Activated B cell treated with CpG ODN at 0.5 μM for 24 hours (primary cell): Measurements from ENCODE around the gene DDX39B. TPM values are rescaled to one million over a fixed set of nuclear protein-coding genes. Genes with fewer than 3 reads are reported as not detected.

Experiments used
- ATAC-seq: fragments of 200-7000 bp; cut with Tn5 transposase; one replicate; pipeline ENCODE4 v1.10.0; 2021; ENCODE audit warnings: low read depth, mild to moderate bottlenecking, moderate library complexity
- CTCF ChIA-PET: fragments of 350-600 bp; sonication (Branson Sonifier 250); formaldehyde crosslinking; loops from one replicate; lab custom pipeline; 2021; ENCODE audit warnings: antibody characterized with exemption; lab: Charles Lee
- POLR2A ChIA-PET: fragments of 350-600 bp; sonication (Branson Sonifier 250); formaldehyde crosslinking; loops from one replicate; lab custom pipeline; 2021; ENCODE audit warnings: antibody characterized with exemption; lab: Charles Lee
- DNase-seq: peaks from one replicate; pipeline ENCODE4 v3.0.0; 2022
- H3K27ac Mint-ChIP-seq: one replicate; pipeline ENCODE4 v1.8.0; 2020; ENCODE audit warnings: mixed read lengths
- H3K27me3 Mint-ChIP-seq: one replicate; pipeline ENCODE4 v1.8.0; 2021; ENCODE audit warnings: mixed read lengths
- H3K36me3 Mint-ChIP-seq: one replicate; pipeline ENCODE4 v1.8.0; 2021; ENCODE audit warnings: low read depth, mixed read lengths
- H3K4me1 Mint-ChIP-seq: one replicate; pipeline ENCODE4 v1.8.0; 2021; ENCODE audit warnings: mixed read lengths
- H3K4me3 Mint-ChIP-seq: one replicate; pipeline ENCODE4 v1.8.0; 2020; ENCODE audit warnings: mild to moderate bottlenecking, mixed read lengths
- H3K9me3 Mint-ChIP-seq: one replicate; pipeline ENCODE4 v1.8.0; 2020; ENCODE audit warnings: mixed read lengths
- CTCF ChIP-seq: fragments of 200-600 bp; IDR thresholded peaks from one replicate; pipeline ENCODE4 v1.8.0; 2022; ENCODE audit warnings: antibody characterized with exemption, mild to moderate bottlenecking
- intact Hi-C: fragments of 100-400 bp; cut with micrococcal nuclease; formaldehyde crosslinking; loops from one replicate; pipeline ENCODE4 v1.15.1; 2024
- total RNA-seq: library from RNA; stranded (reverse); gene quantifications from 2 replicates; pipeline ENCODE4 v1.2.3, GENCODE V29; 2022

Gene DDX39B
- total RNA-seq, 1 donor from 2014 or later: 484 TPM

GRCh38 chr6:31560697-31561058 lies 18.9 kb upstream of the DDX39B start:
- DNase-seq (no peak), ATAC-seq (no peak)
- no peak for TF ChIP-seq CTCF
- ChIA-PET CTCF (interaction anchor here (1.0 to 25.8 kb wide), 4 partner anchors 10 to 37 kb away, joined by 3 to 773 read pairs (median 316); partner anchors contain the start of genes LST1, LTA, LTB and NCR3), POLR2A (interaction anchor here (0.6 to 9.2 kb wide), 13 partner anchors 9 to 1467 kb away, joined by 4 to 580 read pairs (median 19); partner anchors contain the start of genes ATP6V1G2, BAG6, DDX39B and LST1)
- H3K27me3 Mint-ChIP-seq: no peaks in the 10 kb centered on the region
- intact Hi-C loops: loop anchor here (1.0 to 10.0 kb wide), 5 partner anchors 8 to 1064 kb away; partner anchors contain the start of genes LTA and PPP1R18
- peaks cover 95% of the 10 kb centered on the region for H3K4me1 Mint-ChIP-seq
- no peaks in the 10 kb centered on the region for H3K9me3 Mint-ChIP-seq
- peak overlapping the region; percentile 94 for H3K27ac Mint-ChIP-seq
- H3K4me3 Mint-ChIP-seq: peak overlapping the region; percentile 83
- H3K36me3 Mint-ChIP-seq: peaks cover 31% of the 10 kb centered on the region

GRCh38 chr6:31559958-31560696 lies 18.3 kb upstream of the DDX39B start:
- ATAC-seq (peak; percentile 67), DNase-seq (peak; percentile 52)
- TF ChIP-seq CTCF: no peak
- Mint-ChIP-seq H3K4me1 (peaks cover 90% of the 10 kb centered on the region), H3K27me3 (no peaks in the 10 kb centered on the region), H3K4me3 (peak overlapping the region; percentile 83), H3K36me3 (peaks cover 26% of the 10 kb centered on the region), H3K9me3 (no peaks in the 10 kb centered on the region), H3K27ac (peak overlapping the region; percentile 94)
- intact Hi-C loops: loop anchor here (1.0 to 10.0 kb wide), 7 partner anchors 8 to 1065 kb away; partner anchors contain the start of genes LTA, NFKBIL1 and PPP1R18
- ChIA-PET POLR2A (interaction anchor here (0.9 to 9.2 kb wide), 15 partner anchors 9 to 1412 kb away, joined by 3 to 580 read pairs (median 17); partner anchors contain the start of genes ATP6V1G2, BAG6, DDX39B and GPANK1), CTCF (interaction anchor here (1.0 to 25.8 kb wide), 4 partner anchors 10 to 38 kb away, joined by 3 to 773 read pairs (median 316); partner anchors contain the start of genes LST1, LTA, LTB and NCR3)

GRCh38 chr6:31559606-31559957 lies 17.8 kb upstream of the DDX39B start:
- Mint-ChIP-seq H3K4me1 (peaks cover 89% of the 10 kb centered on the region), H3K27ac (peak overlapping the region; percentile 94), H3K27me3 (no peaks in the 10 kb centered on the region), H3K4me3 (peak overlapping the region; percentile 83), H3K36me3 (peaks cover 21% of the 10 kb centered on the region), H3K9me3 (no peaks in the 10 kb centered on the region)
- DNase-seq (no peak), ATAC-seq (peak; percentile 5)
- intact Hi-C loops: loop anchor here (1.0 kb wide), 2 partner anchors 12 to 21 kb away; partner anchors contain the start of gene NFKBIL1
- ChIA-PET POLR2A (interaction anchor here (0.6 to 9.2 kb wide), 18 partner anchors 9 to 1412 kb away, joined by 3 to 580 read pairs (median 8); partner anchors contain the start of genes ABHD16A, ATP6V1G2, BAG6 and C6orf47), CTCF (interaction anchor here (1.0 to 25.8 kb wide), 4 partner anchors 9 to 38 kb away, joined by 3 to 773 read pairs (median 316); partner anchors contain the start of genes LST1, LTA, LTB and NCR3)
- no peak for TF ChIP-seq CTCF

- peak; percentile 58 for DNase-seq
- Mint-ChIP-seq H3K4me1 (peaks cover 90% of the 10 kb centered on the region), H3K4me3 (peak overlapping the region; percentile 83), H3K36me3 (peaks cover 20% of the 10 kb centered on the region), H3K9me3 (no peaks in the 10 kb centered on the region), H3K27me3 (no peaks in the 10 kb centered on the region), H3K27ac (peak overlapping the region; percentile 94)
- peak; percentile 43 for ATAC-seq
- intact Hi-C loops: loop anchor here (1.0 kb wide), 2 partner anchors 12 to 21 kb away; partner anchors contain the start of gene NFKBIL1
- POLR2A ChIA-PET: interaction anchor here (0.6 to 9.2 kb wide), 17 partner anchors 8 to 304 kb away, joined by 3 to 580 read pairs (median 8); partner anchors contain the start of genes ABHD16A, ATP6V1G2, BAG6 and C6orf47
- CTCF ChIA-PET: interaction anchor here (2.1 to 25.8 kb wide), 3 partner anchors 9 to 39 kb away, joined by 20 to 773 read pairs (median 611); partner anchors contain the start of genes LST1, LTA, LTB and NCR3
- no peak for TF ChIP-seq CTCF
Observed at GRCh38 chr6:31558631-31559500, 17.1 kb upstream of the DDX39B start.
